CD4-positive, alpha-beta T cell treated with Interleukin-4 for 4 hours (primary cell): ENCODE measurements around the gene MRPL10.
A peak's percentile ranks its signal among the peaks of the same experiment; 100 is the strongest.

ENCODE experiments used
- DNase-seq: peaks from one replicate; pipeline ENCODE4 v3.0.0-alpha.2; 2020

The MRPL10 gene

DNA sequence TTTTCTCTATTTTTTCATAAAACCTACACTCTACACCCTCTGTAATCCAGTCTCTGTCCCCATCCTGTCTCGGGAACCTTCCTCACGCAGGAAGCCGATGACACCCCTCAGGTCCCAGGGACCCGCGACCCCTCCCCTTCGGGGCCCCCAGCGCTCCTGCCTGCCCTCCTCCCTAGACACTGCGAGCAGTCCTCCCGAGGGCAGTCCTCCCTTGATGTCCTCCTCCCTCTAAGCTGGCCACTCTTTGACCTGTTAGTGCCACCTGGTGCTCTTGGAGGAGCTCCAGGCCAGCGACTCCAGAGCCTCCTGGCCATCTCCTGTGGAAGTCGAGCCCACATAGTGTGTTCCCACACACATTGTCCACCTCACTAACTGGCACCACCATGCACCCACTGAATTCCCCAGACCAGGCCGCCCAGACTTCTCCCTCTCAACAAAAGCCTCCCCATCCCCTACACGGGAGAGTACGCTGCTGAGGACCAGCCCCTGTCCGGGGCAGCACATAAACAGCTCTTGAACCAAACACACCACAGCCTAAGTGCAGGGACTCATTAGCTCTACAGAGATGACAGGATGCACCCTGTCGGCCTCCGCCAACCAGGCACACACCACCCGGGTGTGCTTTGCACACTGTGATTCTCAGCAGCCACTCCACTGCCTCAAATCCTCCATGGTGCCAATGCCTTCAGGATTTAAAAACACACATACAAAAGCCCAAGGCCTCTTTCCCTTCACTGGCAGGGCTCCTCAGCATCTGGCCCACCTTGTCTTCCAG is 19.0 kb downstream of the MRPL10 start:
- DNase-seq = no peak

DNA sequence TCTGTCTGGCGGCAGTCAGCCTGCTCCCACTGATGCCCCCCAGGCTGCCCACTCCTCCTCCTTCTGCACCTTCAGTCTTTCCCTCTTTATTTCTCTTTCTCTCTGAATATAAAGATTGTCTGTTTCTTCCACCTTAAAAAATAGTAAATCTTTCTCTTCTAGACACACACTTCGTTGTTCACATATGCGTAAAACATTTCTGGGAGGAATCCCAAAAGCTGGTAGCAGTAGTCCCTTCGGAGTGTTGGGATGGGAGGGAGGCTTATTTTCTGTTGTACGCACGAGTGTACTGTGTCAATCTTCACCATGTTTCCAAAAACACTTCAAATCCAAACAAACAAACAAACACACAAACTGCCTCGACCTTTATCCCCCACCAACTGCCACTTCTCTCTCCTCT is 19.6 kb downstream of the MRPL10 start:
- DNase-seq = no peak

DNA sequence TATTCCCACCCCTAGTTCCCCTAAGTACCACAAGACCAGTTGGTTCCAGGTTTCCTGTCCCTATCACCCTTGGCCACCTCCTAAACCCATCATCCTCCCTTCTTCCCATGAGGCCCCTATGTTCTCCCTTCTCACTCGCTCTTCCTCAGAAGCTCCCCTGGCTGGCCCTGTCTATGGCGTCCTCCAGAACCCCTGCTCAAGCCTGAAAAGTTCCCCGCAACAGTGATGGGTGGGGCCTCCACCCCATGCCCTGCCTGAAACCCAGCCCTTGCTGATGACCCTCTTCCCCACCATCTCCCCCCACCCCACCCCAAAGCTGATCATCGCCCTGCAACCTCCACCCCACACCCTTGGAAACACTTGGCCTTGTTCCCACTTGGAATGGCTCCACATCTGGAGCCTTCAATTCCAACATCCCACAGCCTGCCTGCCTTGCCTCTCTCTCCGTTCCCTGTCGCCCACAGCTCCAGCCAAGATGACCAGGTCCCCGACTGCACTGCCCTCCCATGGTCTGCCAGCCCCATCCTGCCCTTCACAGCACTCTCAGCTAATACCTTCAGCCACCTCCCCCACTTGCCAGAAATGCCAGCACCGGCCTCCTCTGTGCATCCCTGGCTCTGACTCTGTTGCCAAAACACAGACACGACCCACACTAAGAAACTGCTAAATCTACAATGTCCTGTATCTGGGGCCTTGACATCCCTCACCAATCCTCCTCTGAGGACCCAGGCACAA is 20.3 kb downstream of the MRPL10 start:
- DNase-seq = no peak

DNA sequence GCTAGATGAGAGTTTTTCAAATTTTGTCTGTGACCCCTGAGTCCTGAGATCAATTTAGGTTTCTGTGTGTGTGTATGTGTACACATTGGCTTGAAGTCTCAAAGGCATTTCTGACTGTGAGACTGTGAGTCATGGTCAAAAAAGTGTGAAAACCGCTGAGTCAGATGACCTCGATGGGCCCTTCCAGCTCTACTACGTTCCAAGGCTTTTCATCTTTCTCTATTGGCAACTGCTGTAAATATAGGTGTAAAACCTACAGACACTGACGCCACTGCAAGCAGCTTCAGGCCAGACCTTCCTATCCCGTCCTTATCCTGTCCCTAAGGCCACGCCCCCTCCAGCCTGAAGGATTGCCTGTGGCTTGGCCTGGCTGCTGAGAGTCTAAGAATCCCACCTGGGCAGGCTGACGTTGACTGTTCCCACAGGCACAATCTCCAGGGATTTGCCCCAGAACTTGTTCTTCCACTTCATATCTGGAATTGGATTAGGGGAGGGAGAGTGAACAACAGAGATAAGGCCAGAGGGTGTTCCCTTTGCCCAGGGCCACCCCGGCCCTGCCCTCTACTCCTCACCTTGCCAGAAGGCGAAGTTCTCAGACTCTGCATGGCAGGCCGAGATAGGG is 21.0 kb downstream of the MRPL10 start:
- DNase-seq = peak; percentile 80

DNA sequence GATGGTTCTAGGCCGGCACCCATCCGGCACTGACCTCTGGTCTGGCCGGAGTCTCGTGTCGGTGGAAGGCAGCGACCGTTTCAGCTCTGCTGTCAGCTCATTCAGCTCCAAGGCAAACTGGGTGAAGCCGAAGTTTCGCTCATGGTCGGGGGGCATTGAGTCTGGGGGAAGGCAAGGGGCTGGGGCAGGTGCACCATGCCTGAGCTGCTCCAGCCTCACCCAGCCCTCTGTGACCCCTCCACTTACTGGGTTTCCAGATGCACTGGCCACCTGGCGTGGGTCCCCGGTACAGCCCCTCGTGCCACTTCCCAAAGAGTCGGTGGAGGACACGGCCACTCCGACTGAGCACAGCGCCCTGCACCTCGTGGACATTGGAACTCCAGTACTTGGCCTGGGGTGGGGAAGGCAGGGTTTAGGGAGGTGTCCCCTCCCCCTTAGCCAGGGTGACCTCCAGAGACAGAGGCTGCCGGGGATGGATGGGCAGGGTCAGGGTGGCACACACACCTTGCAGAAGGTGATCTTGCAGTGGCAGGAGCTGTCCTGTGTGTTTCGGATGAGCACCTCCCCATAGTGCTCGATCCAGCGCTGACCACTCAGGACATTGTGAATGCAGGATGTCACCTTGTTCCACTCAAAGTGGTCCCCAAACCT is 22.4 kb downstream of the MRPL10 start:
- DNase-seq = no peak

DNA sequence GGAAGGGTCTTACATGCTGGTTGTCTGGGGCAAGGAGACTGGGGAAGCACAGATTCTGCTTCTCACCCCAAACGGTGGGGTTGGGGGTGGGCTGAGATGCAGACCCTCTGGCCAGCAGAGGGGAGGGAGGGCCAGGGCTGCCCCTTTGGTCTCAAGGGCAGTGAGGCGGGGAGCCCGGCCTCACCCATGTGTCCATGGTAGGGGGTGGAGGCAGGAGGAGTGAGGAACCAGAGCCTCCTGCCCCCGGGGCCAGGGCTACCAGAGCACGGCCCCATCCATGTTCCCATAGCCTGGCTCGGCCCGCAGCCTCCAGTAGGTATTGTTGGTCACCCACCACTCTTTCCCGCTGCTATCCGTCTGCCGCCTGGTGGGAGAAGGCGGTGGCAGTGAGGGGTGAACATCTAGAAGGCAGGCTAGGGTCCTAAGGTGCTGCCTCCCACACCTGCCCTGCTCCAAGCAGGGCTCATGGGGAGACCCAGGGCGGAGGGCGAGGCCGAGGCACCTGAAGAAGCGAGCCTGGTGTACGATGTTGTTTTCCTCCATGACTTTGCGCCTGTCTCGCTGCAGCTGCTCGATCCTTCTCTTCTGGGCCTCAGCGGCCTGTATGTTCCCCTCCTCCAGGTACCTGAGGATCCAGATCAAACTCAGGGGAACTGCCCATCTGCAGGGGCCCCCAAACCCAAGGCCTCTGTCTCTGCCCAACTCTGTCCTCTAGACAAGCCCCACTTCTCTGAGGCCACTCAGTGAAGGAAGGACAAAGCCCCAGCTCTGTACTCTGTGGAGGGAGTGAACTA is 23.1 kb downstream of the MRPL10 start:
- DNase-seq = no peak

DNA sequence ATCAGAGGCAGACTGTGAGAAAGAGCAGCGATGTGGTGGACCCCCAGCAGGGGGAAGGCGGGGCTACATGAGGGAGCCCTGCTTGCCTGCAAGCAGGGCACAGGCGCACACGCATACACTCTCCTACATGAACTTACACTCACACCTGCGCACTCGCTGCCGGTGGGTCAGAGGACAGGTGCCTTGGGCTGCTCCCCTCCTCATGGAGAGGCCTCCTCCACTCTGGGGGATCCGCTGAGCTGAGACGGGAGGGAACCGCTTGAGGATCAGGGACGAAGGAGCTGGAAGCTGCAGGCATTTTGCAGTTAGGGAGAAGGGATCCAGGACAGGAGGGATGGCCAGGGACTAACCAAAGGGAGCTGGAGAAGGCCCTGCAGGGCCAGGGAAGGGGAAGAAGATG is 23.9 kb downstream of the MRPL10 start:
- no peak for DNase-seq

DNA sequence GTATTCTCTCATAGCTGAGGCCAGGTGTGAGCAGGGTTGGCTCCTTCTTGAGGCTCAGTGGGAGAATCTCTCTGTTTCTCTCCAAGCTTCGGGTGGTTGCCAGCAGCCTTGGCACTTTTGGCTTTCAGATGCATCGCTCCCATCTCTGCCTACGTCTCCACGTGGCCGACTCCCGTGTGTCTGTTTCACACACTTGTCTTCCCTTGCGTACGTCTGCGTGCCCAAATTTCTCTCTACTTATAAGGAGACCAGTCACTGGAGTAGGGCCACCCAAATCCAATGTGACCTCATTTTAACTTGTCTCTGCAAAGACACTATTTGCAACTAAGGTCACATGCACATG is 24.5 kb downstream of the MRPL10 start:
- no peak for DNase-seq

DNA sequence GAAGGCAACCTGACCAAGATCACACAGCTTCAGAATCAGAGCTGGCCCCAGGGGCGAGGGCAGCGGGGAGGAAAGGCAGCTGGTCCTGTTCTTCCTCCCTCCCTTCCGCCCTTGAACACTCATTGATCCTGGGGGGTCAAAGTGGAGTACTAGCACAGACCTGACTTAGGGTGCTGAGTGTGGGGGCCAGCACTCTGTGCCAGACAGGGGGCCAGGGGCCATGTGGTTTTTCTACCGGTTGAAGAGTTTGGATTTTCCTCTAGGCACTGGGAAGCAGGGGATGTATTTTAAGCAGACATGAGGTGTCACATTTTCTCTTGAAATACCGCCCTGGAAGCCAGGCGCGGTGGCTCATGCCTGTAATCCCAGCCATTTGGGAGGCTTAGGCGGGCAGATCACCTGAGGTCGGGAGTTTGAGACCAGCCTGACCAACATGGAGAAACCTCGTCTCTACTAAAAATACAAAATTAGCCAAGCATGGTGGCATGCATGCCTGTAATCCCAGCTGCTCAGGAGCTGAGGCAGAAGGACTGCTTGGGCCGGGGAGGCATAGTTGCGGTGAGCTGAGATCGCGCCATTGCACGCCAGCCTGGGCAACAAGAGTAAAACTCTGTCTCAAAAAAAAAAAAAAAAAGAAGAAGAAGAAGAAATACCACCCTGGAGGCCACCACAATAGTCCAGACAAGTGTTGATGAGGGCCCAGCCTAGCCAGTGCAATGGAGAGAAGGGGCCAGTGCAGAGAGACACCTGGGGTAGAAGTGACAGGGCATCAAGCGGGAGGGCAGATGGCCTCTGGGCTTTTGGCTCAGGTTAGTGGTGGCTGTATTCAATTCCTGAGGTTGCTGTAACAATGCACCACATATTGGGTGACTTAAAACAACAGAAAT is 25.1 kb downstream of the MRPL10 start:
- DNase-seq = no peak

DNA sequence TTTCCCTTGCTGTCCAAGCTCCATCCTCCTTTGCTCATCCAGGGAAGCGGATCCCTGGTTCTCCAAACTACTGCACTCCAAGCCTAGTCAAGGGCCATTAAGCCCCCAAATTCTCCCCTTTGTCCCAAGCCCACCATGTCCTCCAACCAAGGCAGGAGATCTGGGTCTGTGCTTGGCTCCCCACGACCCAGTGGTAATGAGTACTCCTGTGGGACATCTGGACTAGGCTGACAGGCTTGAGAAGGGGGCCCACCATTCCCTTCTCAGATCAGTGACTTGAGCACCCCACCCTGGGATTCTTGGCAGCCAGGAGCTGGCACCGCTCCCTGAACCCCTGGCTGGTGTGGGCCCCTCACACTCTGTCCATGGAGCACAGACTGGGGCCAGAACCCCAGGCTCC is 26.9 kb downstream of the MRPL10 start:
- no peak for DNase-seq

DNA sequence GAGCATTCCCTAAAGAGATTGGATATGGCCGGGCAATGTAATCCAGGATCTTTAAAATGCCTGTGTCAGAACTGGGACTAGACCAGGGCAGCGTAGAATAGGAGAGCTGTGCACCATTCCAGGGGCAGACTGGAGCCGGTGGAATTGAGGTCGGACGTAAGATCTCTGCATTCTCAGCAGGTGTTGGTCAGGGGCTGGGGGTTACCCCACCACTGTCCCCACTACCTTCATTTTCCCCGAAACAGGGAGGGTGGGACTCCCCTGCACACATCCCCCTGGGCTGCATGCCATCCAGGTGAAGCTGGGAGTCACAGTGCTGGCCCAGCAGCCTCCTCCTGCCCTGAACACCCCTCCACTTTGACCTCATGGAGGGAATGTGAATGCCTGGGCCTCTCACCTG is 27.6 kb downstream of the MRPL10 start:
- DNase-seq = no peak

DNA sequence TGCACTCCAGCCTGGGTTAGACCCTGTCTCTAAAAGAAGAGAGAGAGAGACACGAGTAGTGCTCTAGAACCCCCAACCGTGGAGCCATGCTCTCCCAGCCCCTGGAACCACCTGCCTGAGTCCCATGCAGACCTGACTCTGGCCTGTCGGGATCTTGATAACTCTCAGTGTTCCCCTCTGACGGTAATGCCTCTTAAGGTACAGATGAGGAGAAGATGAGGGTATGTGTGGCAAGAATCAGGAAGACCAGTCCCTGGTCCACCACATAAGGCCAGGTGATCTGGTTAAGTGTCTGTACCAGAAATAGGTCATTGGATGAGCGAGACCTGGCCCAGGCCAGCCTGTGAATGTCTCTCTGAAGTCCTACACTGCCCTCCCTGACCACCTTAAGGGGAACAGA is 28.1 kb downstream of the MRPL10 start:
- DNase-seq = no peak

DNA sequence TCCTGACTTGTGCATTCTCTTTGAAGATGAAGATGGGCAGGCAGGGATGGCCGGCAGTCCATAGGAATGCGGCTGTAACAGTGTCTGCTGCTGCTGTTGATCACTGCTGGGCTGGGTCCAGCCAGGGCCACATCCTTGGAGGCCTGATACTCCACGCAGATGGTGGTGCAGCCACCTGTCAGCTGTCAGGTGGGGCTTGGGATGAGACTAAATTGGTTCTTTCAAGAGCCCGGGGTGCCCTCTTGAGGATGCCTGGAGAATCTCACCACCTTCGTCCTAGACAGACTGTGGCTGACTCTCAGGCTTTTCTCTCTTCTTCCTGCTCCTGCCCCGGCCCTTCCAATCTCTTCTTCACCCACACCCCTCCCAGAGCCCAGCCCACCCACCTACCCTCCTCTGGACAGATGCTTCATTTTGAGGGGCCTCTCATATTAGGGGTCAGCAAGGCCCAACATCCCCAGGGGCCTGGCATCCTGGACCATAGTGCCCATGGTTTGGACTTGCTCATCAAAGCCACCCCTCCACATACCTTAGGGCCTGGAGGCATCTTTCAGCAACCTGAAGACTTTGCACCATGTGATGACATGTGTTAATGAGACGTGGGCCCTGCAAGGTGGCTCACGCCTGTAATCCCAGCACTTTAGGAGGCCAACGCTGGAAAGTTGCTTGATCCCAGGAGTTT is 28.9 kb downstream of the MRPL10 start:
- DNase-seq = peak; percentile 63

DNA sequence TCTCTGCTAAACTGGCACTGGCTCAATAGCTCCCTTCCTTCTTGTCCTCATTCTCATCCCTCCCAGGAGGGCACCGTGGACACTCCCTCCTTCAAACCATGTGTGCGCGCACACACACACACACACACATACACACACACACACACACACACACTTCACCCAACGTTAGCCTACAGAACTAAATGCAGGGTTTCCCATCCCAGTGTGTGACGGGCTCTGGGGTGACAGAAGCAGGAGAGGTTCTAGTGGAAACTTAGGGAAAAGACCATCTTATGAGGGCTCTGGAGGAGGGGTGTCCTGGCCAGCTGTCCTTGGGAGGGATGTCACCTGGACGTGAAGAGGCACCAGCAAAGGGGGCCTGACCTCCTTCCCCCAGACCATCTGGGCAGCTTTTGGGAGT is 29.4 kb downstream of the MRPL10 start:
- no peak for DNase-seq

DNA sequence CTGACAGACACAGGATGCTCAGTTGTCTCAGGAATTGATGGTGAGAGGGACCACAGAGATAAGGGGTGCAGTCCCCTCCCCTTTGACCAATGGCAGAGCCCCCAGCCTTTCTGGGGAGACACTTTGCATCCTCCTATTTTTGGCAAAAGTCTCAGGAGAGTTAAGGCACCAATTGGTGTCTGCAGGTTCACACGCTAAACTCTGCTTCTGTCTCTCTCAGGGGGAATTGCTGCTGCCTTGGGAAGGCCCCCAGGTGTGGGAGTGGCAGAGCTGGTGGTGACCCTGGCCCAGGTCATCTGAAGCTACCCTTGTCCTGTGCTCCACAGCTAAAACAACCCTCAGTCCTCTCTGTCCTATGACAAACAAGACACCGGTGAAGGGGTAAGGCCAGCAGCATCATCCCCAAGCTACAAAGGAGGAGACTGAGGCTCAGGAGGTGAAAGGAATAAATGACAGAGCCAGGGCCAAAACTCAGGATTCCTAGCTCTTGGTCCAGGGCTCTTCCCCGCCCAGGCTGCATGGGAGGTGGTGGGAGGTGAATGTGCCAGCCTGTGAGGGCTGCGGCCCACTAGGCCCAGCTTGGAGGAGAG is 30.1 kb downstream of the MRPL10 start:
- no peak for DNase-seq

DNA sequence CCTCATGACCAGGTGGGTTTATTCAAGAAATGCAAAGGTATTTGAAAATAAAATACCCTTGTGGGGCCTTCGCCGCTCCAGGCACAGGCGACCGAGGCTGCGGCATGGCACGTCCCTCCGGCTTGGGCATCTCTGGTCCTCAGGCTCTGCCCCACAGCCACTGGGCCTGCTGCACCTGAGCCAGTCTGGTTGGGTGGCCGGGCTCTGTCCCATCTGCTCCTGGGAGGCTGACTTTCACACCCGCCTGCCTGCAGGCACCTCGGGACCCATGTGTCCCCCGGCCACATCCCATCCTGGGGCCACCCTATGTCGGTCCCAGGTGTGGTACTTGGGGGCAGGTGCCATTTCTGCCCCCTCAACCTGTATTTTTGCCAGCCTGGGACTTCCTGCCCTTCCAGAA is 30.7 kb downstream of the MRPL10 start:
- DNase-seq = no peak

DNA sequence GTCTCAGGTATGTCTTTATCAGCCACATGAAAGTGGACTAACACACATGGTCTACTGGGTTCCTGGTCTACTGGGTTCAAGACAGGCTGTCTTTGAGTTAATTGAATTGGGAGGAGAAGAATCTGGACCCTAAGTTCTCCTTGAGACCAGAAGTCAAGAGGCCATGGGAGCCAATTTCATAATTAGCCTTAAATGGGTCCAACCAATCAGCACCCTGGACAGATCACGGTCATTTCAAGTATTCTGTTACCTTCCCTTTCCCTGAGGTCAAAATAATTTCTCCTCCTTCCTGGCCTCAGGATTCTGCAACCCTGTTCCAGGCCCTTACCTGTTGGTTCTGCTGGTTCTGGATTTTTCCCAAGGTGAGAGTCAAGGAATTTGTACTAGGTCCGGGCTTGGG is 33.5 kb downstream of the MRPL10 start:
- DNase-seq = no peak

DNA sequence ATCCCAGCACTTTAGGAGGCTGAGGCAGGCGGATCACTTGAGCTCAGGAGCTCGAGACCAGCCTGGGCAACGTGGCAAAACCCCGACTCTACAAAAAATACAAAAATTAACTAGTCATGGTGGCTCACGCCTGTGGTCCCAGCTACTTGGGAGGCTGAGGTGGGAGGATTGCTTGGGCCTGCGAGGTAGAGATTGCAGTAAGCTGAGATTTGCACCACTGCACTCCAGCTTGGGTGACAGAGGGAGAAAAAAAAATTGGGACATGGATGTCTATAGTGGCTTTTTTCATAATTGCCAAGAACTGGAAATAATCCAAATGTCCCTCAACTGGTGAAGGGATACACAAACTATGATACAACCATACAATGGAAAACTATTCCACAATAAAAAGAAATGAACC is 38.4 kb downstream of the MRPL10 start:
- DNase-seq = no peak

DNA sequence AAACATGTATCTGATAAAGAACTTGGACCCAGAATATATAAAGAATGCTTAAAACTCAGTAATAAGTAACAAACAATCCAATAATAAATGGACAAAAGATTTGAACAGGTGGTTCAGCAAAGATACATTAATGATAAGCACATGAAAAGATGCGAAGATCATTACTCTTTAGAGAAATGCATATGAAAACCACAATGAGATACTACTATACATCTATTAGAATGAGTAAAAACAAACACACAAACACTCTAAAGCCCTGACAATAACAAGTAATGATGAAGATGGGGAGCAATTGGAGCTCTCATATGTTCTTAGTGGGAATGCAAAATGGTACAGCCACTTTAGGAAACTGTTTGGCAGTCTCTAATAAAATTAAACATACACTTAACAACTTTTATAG is 38.9 kb downstream of the MRPL10 start:
- DNase-seq = no peak

DNA sequence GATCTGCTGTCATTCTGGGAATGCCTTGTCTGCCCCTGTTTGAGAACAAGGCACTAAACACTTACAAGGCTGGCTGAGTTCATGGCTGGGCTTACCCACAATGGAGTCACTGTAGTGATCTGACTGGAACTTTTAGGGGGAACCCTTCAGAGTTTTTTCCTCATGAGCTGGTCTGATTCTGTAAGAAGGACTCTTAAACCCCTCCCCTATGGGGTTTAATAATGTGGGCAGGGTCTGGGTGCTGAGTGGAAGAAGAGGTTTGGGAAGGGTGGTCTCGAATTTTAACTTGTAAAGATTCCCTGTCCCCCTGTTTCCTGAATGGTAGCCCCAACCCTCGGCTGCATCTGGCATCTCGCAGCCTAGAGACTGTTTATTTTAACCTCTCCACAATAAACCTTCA is 40.3 kb downstream of the MRPL10 start:
- no peak for DNase-seq
